HG03442 (cell line): ENCODE measurements around the gene PLXNA4.

Experiments
- ATAC-seq: cut with Tn5 transposase; IDR thresholded peaks from one replicate; pipeline ENCODE4 v1.9.1; 2021; ENCODE audit warnings: mild to moderate bottlenecking, moderate library complexity; ENCODE audit not compliant: unreplicated experiment

PLXNA4 gene

GRCh38 chr7:132565885-132566284, 10.4 kb downstream of the PLXNA4 start:
- ATAC-seq = no peak

- no peak for ATAC-seq
These were observed 10.8 kb downstream of the PLXNA4 start for GRCh38 chr7:132565441-132565840.

GRCh38 chr7:132564849-132565248, 11.4 kb downstream of the PLXNA4 start:
- ATAC-seq = no peak

GRCh38 chr7:132564090-132564489, 12.2 kb downstream of the PLXNA4 start:
- ATAC-seq = no peak

- ATAC-seq = no peak
These were observed 13.6 kb downstream of the PLXNA4 start for GRCh38 chr7:132562690-132563089.

- no peak for ATAC-seq
These were observed 14.5 kb downstream of the PLXNA4 start for GRCh38 chr7:132561763-132562162.

GRCh38 chr7:132560825-132561529, 15.3 kb downstream of the PLXNA4 start:
- no peak for ATAC-seq

GRCh38 chr7:132560105-132560504, 16.2 kb downstream of the PLXNA4 start:
- no peak for ATAC-seq

- ATAC-seq = no peak
These were observed 17.5 kb downstream of the PLXNA4 start for GRCh38 chr7:132558815-132559214.

- no peak for ATAC-seq
These were observed 18.7 kb downstream of the PLXNA4 start for GRCh38 chr7:132557489-132558044.

- no peak for ATAC-seq
These were observed 21.8 kb downstream of the PLXNA4 start for GRCh38 chr7:132554446-132554845.

- ATAC-seq = no peak
These were observed 23.2 kb downstream of the PLXNA4 start for GRCh38 chr7:132553031-132553430.

GRCh38 chr7:132551886-132552285, 24.4 kb downstream of the PLXNA4 start:
- no peak for ATAC-seq

- no peak for ATAC-seq
These were observed 24.8 kb downstream of the PLXNA4 start for GRCh38 chr7:132551439-132551838.

GRCh38 chr7:132548489-132549078, 27.7 kb downstream of the PLXNA4 start:
- no peak for ATAC-seq

GRCh38 chr7:132547821-132548220, 28.4 kb downstream of the PLXNA4 start:
- no peak for ATAC-seq

- ATAC-seq = no peak
These were observed 29.7 kb downstream of the PLXNA4 start for GRCh38 chr7:132546366-132547127.

- ATAC-seq = no peak
These were observed 30.5 kb downstream of the PLXNA4 start for GRCh38 chr7:132545756-132546155.

- no peak for ATAC-seq
These were observed 31.3 kb downstream of the PLXNA4 start for GRCh38 chr7:132544999-132545398.

- ATAC-seq = no peak
These were observed 32.2 kb downstream of the PLXNA4 start for GRCh38 chr7:132544025-132544424.

- no peak for ATAC-seq
These were observed 33.4 kb downstream of the PLXNA4 start for GRCh38 chr7:132542895-132543294.

- no peak for ATAC-seq
These were observed 34.6 kb downstream of the PLXNA4 start for GRCh38 chr7:132541656-132542055.
